MCF 10A (cell line): ENCODE measurements around the gene PRDM5. TPM values are rescaled to one million over a fixed set of nuclear protein-coding genes. Genes with fewer than 3 reads are reported as not detected.

Source experiments
- BruUV-seq: library from RNA; stranded (reverse); fragments of 400-500 nt; replicated peaks from 2 replicates; lab custom pipeline; 2021; lab: Mats Ljungman, UMichigan
- CTCF ChIA-PET: fragments of 300-600 bp; sonication (Branson Sonifier 250); formaldehyde crosslinking; extraction: SDS; loops from one replicate; lab custom pipeline; 2021; ENCODE audit warnings: antibody characterized with exemption, inconsistent platforms; lab: Yijun Ruan, JAX
- POLR2A ChIA-PET: fragments of 300-600, 350-650 bp; sonication (Branson Sonifier 250); formaldehyde crosslinking; extraction: SDS; loops from one replicate; lab custom pipeline; 2020; ENCODE audit warnings: antibody characterized with exemption, inconsistent platforms; lab: Yijun Ruan, JAX
- DNase-seq: peaks from one replicate; pipeline ENCODE4 v3.0.0-alpha.2; 2018; ENCODE audit not compliant: unreplicated experiment
- H3K27ac Mint-ChIP-seq: one replicate; pipeline ENCODE4 v1.8.0; 2022; ENCODE audit warnings: mild to moderate bottlenecking, low read depth, mixed read lengths; ENCODE audit not compliant: unreplicated experiment
- H3K27me3 Mint-ChIP-seq: one replicate; pipeline ENCODE4 v1.8.0; 2022; ENCODE audit warnings: mixed read lengths; ENCODE audit not compliant: insufficient read depth, unreplicated experiment
- H3K36me3 Mint-ChIP-seq: one replicate; pipeline ENCODE4 v1.8.0; 2022; ENCODE audit warnings: mild to moderate bottlenecking, moderate library complexity, mixed read lengths; ENCODE audit not compliant: insufficient read depth, unreplicated experiment
- H3K4me1 Mint-ChIP-seq: one replicate; pipeline ENCODE4 v1.8.0; 2022; ENCODE audit warnings: mixed read lengths; ENCODE audit not compliant: insufficient read depth, unreplicated experiment
- H3K4me3 Mint-ChIP-seq: one replicate; pipeline ENCODE4 v1.8.0; 2022; ENCODE audit warnings: mild to moderate bottlenecking, moderate library complexity, mixed read lengths; ENCODE audit not compliant: unreplicated experiment
- H3K9me3 Mint-ChIP-seq: one replicate; pipeline ENCODE4 v1.8.0; 2022; ENCODE audit warnings: mixed read lengths; ENCODE audit not compliant: unreplicated experiment
- intact Hi-C: fragments of 100-400 bp; cut with micrococcal nuclease; formaldehyde crosslinking; loops from 2 replicates; pipeline ENCODE4 v1.14.1; 2022
- total RNA-seq: library from RNA; stranded (reverse); gene quantifications from 2 replicates; pipeline ENCODE4 v1.2.3, GENCODE V29; 2022
- TF ChIP-seq, protein P1 (sequence below): fragments of 200-600 bp; IDR thresholded peaks from one replicate; pipeline ENCODE4 v1.8.0; 2022; ENCODE audit warnings: antibody characterized with exemption, mild to moderate bottlenecking; ENCODE audit not compliant: unreplicated experiment

PRDM5 gene
- total RNA-seq, 1 experiment from 2014 or later = 7.3 TPM

- Mint-ChIP-seq H3K4me1 (no peaks in the 10 kb centered on the region), H3K27me3 (no peaks in the 10 kb centered on the region), H3K27ac (no peak overlapping the region), H3K9me3 (no peaks in the 10 kb centered on the region), H3K4me3 (no peak overlapping the region), H3K36me3 (no peaks in the 10 kb centered on the region)
- DNase-seq = no peak
- TF ChIP-seq, protein P1, sequence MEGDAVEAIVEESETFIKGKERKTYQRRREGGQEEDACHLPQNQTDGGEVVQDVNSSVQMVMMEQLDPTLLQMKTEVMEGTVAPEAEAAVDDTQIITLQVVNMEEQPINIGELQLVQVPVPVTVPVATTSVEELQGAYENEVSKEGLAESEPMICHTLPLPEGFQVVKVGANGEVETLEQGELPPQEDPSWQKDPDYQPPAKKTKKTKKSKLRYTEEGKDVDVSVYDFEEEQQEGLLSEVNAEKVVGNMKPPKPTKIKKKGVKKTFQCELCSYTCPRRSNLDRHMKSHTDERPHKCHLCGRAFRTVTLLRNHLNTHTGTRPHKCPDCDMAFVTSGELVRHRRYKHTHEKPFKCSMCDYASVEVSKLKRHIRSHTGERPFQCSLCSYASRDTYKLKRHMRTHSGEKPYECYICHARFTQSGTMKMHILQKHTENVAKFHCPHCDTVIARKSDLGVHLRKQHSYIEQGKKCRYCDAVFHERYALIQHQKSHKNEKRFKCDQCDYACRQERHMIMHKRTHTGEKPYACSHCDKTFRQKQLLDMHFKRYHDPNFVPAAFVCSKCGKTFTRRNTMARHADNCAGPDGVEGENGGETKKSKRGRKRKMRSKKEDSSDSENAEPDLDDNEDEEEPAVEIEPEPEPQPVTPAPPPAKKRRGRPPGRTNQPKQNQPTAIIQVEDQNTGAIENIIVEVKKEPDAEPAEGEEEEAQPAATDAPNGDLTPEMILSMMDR = no peak
- intact Hi-C loops = no loop called here
- BruUV-seq = no TSS peak
- ChIA-PET CTCF (no interaction called here), POLR2A (no interaction called here)
Observed at GRCh38 chr4:120826853-120827252, 95.7 kb downstream of the PRDM5 start.

DNA sequence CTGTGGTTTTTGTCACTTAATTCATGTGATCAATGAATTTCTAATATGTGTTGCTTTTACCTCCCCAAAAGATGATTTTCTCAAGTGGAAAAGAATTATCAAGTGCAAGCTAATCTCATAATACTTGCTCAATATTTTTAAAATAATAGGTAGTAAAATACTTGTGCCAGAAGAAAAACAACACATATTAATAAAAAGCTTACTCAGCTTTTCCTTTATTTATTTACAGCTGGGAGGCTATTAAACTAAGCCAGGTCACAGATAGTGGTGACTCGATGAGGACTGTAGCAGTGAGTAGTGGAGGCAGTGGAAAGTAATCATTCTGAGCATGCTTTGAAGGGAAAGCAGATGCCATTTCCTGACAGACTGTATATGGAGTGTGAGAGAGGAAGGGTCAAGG lies 96.1 kb downstream of the PRDM5 start:
- DNase-seq = no peak
- no TSS peak for BruUV-seq
- TF ChIP-seq, protein P1 = no peak
- Mint-ChIP-seq H3K9me3 (no peaks in the 10 kb centered on the region), H3K27ac (no peak overlapping the region), H3K4me1 (no peaks in the 10 kb centered on the region), H3K27me3 (no peaks in the 10 kb centered on the region), H3K36me3 (no peaks in the 10 kb centered on the region), H3K4me3 (no peak overlapping the region)
- POLR2A ChIA-PET = no interaction called here
- CTCF ChIA-PET = no interaction called here
- intact Hi-C loops = no loop called here

DNA sequence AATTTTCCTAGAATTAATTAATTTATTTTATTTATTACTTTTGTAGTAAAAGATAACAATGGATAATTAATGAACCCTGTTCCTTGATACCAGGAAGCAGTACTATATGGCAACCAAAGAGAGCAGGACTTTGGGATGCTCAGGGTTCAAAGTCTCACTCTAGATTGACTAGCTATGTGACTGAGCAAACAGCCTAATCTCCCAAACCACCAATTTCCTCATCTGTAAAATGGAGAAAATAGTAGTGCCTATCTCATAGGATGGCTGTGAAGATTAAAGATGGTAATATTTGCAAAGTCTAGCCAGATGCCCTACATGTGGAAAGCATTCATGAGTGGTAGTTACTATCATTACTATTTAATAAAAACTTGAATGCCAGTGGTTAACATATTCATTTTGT lies 97.6 kb downstream of the PRDM5 start:
- Mint-ChIP-seq H3K9me3 (no peaks in the 10 kb centered on the region), H3K4me3 (no peak overlapping the region), H3K27ac (no peak overlapping the region), H3K36me3 (no peaks in the 10 kb centered on the region), H3K4me1 (no peaks in the 10 kb centered on the region), H3K27me3 (no peaks in the 10 kb centered on the region)
- no TSS peak for BruUV-seq
- DNase-seq = no peak
- intact Hi-C loops = no loop called here
- TF ChIP-seq, protein P1 = no peak
- ChIA-PET POLR2A (interaction anchor here (0.6 kb wide), 1 partner anchor 215 kb away, joined by 3 read pairs; no protein-coding TSS in a partner anchor), CTCF (no interaction called here)

GRCh38 chr4:120821977-120822376 lies 100.5 kb downstream of the PRDM5 start:
- no TSS peak for BruUV-seq
- no peak overlapping the region for H3K4me3 Mint-ChIP-seq
- POLR2A ChIA-PET = no interaction called here
- no peaks in the 10 kb centered on the region for H3K9me3 Mint-ChIP-seq
- H3K36me3 Mint-ChIP-seq = no peaks in the 10 kb centered on the region
- TF ChIP-seq, protein P1 = no peak
- no peaks in the 10 kb centered on the region for H3K27me3 Mint-ChIP-seq
- no peak overlapping the region for H3K27ac Mint-ChIP-seq
- intact Hi-C loops = loop anchor here (1.0 kb wide), 1 partner anchor 33 kb away; no protein-coding TSS in a partner anchor
- no peak for DNase-seq
- CTCF ChIA-PET = no interaction called here
- no peaks in the 10 kb centered on the region for H3K4me1 Mint-ChIP-seq
